GM12864 (cell line): ENCODE data around the gene TMEM191C.

ENCODE experiments used
- DNase-seq: peaks from one replicate; pipeline ENCODE4 v3.0.0-alpha.2; 2011; ENCODE audit warnings: low read depth
- H3K4me3 ChIP-seq: 2 replicates; pipeline ENCODE4 v1.5.1; 2011; ENCODE audit warnings: mild to moderate bottlenecking, low read depth, low read length, control low read depth
- TF ChIP-seq, protein P1 (sequence below): IDR thresholded peaks from 2 replicates; pipeline ENCODE4 v1.5.1; 2011; ENCODE audit warnings: low read depth, mild to moderate bottlenecking, moderate library complexity, low read length, control low read depth, inconsistent platforms; ENCODE audit errors: missing control alignments

TMEM191C gene

DNA sequence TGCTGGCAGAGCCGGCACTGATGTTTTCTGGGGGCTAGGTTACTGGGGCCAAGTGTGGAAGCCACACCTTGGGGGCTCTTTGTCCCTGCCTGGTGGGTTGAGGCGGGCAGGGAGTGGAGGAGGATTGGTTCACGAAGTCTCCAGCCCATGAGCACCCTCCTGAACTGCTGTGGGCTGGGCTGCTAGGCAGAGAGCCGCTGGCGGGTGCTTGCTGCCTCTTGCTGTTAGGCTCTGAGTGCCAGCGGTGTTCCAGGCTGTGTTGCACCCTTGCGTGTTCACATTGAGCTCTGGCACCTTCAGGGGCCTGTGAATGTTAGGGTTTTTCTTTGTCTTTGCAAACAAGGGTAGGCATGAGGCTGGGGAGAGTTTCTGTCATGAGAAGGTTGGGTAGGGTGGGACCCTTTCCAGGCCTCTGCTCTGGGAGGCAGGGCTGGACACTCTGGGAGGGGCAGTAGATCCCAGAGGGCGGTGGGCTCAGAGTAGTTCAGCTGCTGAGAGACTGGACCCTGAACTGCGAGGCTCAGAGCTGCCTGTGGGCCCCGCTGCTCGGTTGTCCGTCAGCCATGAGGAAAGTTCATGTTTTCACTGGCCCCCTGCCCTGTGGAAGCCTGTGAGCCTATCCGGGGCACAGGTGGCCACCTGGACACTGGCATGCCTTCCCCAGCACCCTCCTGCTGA is 24.0 kb upstream of the TMEM191C start:
- DNase-seq, result no peak
- TF ChIP-seq, protein P1, sequence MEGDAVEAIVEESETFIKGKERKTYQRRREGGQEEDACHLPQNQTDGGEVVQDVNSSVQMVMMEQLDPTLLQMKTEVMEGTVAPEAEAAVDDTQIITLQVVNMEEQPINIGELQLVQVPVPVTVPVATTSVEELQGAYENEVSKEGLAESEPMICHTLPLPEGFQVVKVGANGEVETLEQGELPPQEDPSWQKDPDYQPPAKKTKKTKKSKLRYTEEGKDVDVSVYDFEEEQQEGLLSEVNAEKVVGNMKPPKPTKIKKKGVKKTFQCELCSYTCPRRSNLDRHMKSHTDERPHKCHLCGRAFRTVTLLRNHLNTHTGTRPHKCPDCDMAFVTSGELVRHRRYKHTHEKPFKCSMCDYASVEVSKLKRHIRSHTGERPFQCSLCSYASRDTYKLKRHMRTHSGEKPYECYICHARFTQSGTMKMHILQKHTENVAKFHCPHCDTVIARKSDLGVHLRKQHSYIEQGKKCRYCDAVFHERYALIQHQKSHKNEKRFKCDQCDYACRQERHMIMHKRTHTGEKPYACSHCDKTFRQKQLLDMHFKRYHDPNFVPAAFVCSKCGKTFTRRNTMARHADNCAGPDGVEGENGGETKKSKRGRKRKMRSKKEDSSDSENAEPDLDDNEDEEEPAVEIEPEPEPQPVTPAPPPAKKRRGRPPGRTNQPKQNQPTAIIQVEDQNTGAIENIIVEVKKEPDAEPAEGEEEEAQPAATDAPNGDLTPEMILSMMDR, result no peak

DNA sequence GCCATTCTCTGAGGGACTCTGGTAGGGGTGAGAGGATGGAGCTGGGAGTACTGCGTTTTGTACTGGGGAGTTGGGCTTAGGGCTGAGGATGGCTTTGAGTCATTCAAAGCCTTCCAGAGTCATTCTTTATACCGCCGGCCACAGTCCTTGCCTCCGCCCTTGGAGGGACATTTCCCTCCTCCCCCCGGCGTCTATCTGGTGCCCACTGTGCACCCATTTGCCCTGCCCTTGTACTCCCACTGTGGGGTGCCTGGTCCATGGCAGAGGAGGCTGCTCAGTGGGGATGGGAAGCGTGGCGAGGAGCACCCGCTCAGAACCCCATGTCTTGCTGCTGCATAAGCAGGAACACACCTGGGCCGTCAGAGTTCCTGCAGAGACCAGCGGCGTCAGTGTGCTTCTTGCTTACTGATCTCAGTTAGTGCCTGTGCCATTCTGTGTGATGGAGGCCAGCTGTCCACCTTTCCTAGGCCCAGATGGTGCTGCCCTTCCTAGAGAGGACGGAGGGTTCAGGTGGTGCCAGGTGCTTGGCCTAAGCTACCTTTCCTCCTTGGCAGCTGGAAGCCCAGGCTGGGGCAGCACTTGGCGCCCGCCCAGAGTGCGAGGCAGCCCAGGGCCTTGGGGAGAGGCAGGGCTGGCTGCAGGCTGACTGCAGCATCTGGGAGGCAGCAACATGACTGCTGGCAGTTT is 23.3 kb upstream of the TMEM191C start:
- TF ChIP-seq, protein P1, result no peak
- no peak overlapping the region for H3K4me3 ChIP-seq
- no peak for DNase-seq

More for the DNA sequence above, 24.0 kb upstream of the TMEM191C start:
- H3K4me3 ChIP-seq, result no peak overlapping the region

DNA sequence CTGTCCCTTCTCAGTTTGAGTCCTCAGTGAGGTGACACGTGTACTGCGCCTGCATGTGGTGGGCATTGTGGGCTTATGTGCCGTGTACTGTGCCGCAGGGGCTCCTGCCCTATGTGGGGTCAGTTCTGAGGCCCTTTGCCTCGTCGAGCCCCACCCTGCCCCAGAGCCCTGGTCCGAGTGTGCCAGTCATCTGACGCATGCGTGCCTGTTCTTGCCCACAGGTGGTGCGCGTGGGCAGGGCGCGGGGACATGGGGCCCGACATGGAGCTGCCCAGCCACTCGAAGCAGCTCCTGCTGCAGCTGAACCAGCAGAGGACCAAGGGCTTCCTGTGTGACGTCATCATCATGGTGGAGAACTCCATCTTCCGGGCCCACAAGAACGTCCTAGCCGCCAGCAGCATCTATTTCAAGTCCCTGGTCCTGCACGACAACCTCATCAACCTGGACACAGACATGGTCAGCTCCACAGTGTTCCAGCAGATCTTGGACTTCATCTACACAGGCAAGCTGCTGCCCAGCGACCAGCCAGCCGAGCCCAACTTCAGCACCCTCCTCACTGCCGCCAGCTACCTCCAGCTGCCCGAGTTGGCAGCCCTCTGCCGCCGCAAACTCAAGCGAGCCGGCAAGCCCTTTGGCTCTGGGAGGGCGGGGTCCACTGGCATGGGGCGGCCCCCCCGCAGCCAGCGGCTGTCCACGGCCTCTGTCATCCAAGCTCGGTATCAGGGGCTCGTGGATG is 22.3 kb upstream of the TMEM191C start:
- no peak overlapping the region for H3K4me3 ChIP-seq
- TF ChIP-seq, protein P1, result no peak
- no peak for DNase-seq

DNA sequence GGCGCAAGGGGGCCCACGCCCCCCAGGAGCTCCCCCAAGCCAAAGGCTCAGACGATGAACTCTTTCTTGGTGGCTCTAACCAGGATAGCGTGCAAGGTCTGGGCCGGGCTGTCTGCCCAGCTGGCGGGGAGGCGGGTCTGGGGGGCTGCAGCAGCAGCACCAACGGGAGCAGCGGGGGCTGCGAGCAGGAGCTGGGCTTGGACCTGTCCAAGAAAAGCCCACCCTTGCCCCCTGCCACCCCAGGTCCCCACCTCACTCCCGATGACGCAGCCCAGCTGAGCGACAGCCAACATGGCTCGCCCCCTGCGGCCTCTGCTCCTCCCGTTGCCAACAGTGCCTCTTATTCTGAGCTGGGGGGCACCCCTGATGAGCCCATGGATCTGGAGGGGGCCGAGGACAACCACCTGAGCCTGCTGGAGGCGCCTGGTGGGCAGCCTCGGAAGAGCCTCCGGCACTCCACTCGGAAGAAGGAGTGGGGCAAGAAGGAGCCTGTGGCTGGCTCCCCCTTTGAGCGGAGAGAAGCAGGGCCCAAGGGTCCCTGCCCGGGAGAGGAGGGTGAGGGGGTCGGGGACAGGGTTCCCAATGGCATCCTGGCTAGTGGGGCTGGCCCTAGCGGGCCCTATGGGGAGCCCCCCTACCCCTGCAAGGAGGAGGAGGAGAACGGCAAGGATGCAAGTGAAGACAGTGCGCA is 21.6 kb upstream of the TMEM191C start:
- TF ChIP-seq, protein P1, result no peak
- DNase-seq, result no peak
- H3K4me3 ChIP-seq, result no peak overlapping the region

DNA sequence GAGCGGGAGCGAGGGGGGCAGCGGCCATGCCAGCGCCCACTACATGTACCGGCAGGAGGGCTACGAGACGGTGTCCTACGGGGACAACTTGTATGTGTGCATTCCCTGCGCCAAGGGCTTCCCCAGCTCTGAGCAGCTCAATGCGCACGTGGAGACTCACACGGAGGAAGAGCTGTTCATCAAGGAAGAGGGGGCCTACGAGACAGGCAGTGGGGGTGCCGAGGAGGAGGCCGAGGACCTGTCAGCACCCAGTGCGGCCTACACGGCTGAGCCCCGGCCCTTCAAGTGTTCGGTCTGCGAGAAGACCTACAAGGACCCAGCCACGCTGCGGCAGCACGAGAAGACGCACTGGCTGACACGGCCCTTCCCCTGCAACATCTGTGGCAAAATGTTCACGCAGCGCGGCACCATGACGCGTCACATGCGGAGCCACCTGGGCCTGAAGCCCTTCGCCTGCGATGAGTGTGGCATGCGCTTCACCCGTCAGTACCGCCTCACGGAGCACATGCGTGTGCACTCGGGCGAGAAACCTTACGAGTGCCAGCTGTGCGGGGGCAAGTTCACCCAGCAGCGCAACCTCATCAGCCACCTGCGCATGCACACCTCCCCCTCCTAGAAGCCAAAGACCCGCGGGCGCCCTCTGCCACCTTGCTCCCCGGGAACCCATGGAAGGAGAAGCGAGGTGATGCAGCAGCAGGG is 20.9 kb upstream of the TMEM191C start:
- DNase-seq, result no peak
- TF ChIP-seq, protein P1, result no peak
- no peak overlapping the region for H3K4me3 ChIP-seq
